Activated naive CD8-positive, alpha-beta T cell treated with anti-CD3 and anti-CD28 coated beads for 36 hours (primary cell): ENCODE results near the gene AFG1L. TPM values are rescaled to one million over a fixed set of nuclear protein-coding genes. Genes with fewer than 3 reads are reported as not detected.
A peak's percentile ranks its signal among the peaks of the same experiment; 100 is the strongest.

Experiments used
- DNase-seq: peaks from one replicate; pipeline ENCODE4 v3.0.0; 2021
- H3K27ac Mint-ChIP-seq: one replicate; pipeline ENCODE4 v1.8.0; 2022; ENCODE audit warnings: mild to moderate bottlenecking, moderate library complexity, mixed read lengths
- H3K27me3 Mint-ChIP-seq: one replicate; pipeline ENCODE4 v1.8.0; 2022; ENCODE audit warnings: mild to moderate bottlenecking, mixed read lengths
- H3K36me3 Mint-ChIP-seq: one replicate; pipeline ENCODE4 v1.8.0; 2021; ENCODE audit warnings: mild to moderate bottlenecking, mixed read lengths
- H3K4me1 Mint-ChIP-seq: one replicate; pipeline ENCODE4 v1.8.0; 2021; ENCODE audit warnings: mixed read lengths
- H3K4me3 Mint-ChIP-seq: one replicate; pipeline ENCODE4 v1.8.0; 2022; ENCODE audit warnings: mild to moderate bottlenecking, moderate library complexity, mixed read lengths
- H3K9me3 Mint-ChIP-seq: one replicate; pipeline ENCODE4 v1.8.0; 2022; ENCODE audit warnings: mixed read lengths
- total RNA-seq, 2 experiments: library from RNA; stranded (reverse); gene quantifications; one replicate each; pipeline ENCODE4 v1.2.3, GENCODE V29; 2021

The AFG1L gene
- total RNA-seq, 2 experiments from 2014 or later: 4.0 to 4.6 TPM

DNA sequence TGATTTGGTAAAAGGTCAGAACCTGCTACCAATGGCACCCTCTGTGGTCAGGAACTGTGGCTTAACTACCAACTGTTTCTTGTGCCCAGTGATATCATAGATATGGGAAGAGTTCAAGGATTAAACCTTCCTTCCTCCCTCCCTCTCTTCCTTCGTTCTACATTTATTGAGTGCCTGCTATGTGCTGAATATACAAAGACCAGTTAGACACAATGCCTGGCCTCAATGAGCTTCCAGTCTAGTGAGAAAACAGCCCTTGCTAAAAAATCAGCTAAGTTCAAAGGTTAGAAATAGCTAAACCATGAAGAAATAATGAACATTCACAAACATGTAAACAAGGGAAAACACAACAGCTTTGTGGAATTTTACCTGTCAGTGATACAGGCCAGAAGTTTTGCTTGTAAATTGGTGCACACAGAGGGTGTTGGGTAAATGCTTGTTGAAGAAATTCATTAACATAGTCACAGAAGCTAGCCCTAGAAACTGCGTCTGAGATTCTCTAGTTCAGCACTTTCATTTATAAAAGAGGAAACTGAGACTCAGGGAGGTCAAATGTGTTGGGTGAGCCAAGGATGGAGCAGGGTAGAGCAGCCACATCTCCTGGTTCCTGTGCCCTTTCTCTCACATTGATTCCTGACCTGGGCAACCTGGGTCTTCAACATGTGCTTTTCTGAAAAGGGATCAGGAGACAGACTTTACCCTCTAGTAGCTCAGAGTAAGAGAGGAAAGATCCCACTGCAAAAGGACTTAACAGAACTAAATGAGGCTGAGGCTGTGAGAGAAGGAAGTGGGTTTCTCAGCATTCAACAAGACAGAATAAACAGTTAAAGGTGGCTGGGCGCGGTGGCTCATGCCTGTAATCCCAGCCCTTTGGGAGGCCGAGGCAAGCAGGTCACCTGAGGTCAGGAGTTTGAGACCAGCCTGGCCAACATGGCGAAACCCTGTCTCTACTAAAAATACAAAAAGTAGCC, 251.5 kb downstream of the AFG1L start:
- no peaks in the 10 kb centered on the region for H3K36me3 Mint-ChIP-seq
- DNase-seq: no peak
- no peak overlapping the region for H3K4me3 Mint-ChIP-seq
- no peaks in the 10 kb centered on the region for H3K9me3 Mint-ChIP-seq
- H3K27me3 Mint-ChIP-seq: peaks cover 7% of the 10 kb centered on the region
- no peak overlapping the region for H3K27ac Mint-ChIP-seq
- peaks cover 7% of the 10 kb centered on the region for H3K4me1 Mint-ChIP-seq

DNA sequence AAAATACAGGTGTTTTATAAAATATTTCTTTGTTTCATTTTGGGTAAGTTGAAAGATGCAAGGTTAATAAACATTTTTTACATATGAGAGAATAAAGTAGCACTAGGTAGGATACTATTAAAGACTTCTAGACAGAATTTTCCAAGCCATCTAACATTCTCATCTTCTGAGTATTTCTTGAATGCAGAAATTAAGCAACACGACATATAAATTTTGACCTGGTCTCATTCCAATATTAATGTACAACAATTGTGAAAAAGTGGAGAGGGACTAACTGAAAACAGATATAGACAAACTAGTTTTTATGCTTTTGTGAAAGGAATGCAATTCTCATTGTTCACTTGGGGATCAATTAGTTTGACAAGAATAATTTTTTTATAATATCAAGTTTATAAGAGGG, 254.4 kb downstream of the AFG1L start:
- Mint-ChIP-seq H3K36me3 (no peaks in the 10 kb centered on the region), H3K9me3 (no peaks in the 10 kb centered on the region), H3K27me3 (peaks cover 11% of the 10 kb centered on the region), H3K4me1 (peaks cover 2% of the 10 kb centered on the region), H3K27ac (no peak overlapping the region), H3K4me3 (no peak overlapping the region)
- DNase-seq: no peak

DNA sequence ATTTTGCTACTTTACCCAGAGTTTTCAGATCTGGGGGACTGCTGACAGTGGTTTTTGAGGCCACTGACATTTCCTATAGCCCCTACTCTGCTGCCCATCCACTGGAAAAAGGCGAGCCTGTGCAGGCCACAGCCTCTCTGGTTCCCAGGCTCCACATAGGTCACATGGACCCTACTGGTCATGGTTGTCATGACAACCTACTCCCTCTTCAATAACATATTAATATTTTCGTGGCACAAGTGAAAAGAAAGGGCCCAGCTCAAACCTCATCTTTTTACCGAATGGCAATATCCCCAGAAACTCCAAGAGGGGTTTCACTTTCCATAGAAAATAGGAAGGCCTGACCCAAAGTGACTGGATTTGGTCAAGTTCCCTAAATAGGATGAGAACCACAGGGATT, 254.9 kb downstream of the AFG1L start:
- no peaks in the 10 kb centered on the region for H3K9me3 Mint-ChIP-seq
- peaks cover 2% of the 10 kb centered on the region for H3K4me1 Mint-ChIP-seq

GRCh38 chr6:108550256-108550655, 255.4 kb downstream of the AFG1L start:
- DNase-seq: no peak
- Mint-ChIP-seq H3K27ac (no peak overlapping the region), H3K9me3 (no peaks in the 10 kb centered on the region), H3K4me3 (no peak overlapping the region), H3K27me3 (peaks cover 13% of the 10 kb centered on the region), H3K4me1 (peaks cover 2% of the 10 kb centered on the region), H3K36me3 (no peaks in the 10 kb centered on the region)

More for the DNA sequence above, 254.9 kb downstream of the AFG1L start:
- no peak overlapping the region for H3K27ac Mint-ChIP-seq
- peaks cover 11% of the 10 kb centered on the region for H3K27me3 Mint-ChIP-seq
- DNase-seq: no peak
- H3K36me3 Mint-ChIP-seq: no peaks in the 10 kb centered on the region
- H3K4me3 Mint-ChIP-seq: no peak overlapping the region

DNA sequence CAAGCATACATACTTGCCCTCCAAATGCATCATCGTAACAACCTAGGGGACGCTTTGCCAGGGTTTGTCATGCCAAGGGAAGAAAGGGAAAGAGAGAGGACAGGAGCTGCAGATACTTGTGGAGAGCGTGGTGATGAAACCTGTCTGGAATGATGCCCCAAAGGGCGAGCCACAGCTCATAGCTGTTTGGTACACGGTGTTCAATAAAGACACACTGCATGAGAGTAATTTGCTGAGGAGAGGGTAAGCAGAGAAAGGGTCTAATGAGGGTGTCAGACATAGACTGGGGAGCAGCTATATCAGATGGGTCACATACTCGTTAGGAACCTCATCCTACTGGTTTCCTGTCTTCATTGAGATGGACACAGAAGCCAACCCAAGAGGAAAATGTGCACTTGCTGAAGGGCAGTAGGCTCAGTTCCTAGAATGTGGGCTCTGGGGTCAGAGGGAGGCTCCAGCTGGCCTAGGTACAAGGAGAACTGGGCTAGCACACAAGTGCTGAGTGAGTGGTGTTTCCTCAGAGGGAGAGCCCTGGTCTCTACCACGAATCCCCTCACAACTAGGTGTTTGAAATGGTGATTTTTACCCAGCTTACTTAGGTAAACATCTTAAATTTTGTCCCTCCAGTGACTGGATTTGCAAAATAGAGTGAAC, 260.7 kb downstream of the AFG1L start:
- Mint-ChIP-seq H3K4me1 (peaks cover 5% of the 10 kb centered on the region), H3K4me3 (no peak overlapping the region), H3K9me3 (no peaks in the 10 kb centered on the region), H3K27me3 (peaks cover 21% of the 10 kb centered on the region), H3K36me3 (no peaks in the 10 kb centered on the region), H3K27ac (no peak overlapping the region)
- no peak for DNase-seq

- no peaks in the 10 kb centered on the region for H3K36me3 Mint-ChIP-seq
- no peak for DNase-seq
- no peak overlapping the region for H3K27ac Mint-ChIP-seq
- peaks cover 5% of the 10 kb centered on the region for H3K4me1 Mint-ChIP-seq
- H3K9me3 Mint-ChIP-seq: no peaks in the 10 kb centered on the region
- H3K4me3 Mint-ChIP-seq: no peak overlapping the region
- H3K27me3 Mint-ChIP-seq: peaks cover 21% of the 10 kb centered on the region
Observed at GRCh38 chr6:108556250-108556649, 261.4 kb downstream of the AFG1L start.

- Mint-ChIP-seq H3K27ac (peak overlapping the region; percentile 59), H3K9me3 (no peaks in the 10 kb centered on the region), H3K27me3 (peaks cover 22% of the 10 kb centered on the region), H3K4me1 (peaks cover 6% of the 10 kb centered on the region), H3K4me3 (peak overlapping the region; percentile 86), H3K36me3 (peaks cover 1% of the 10 kb centered on the region)
- no peak for DNase-seq
Observed at GRCh38 chr6:108556866-108557493, 262.1 kb downstream of the AFG1L start.

GRCh38 chr6:108557494-108558371, 262.9 kb downstream of the AFG1L start:
- H3K27me3 Mint-ChIP-seq: peaks cover 29% of the 10 kb centered on the region
- H3K27ac Mint-ChIP-seq: peak overlapping the region; percentile 92
- H3K4me1 Mint-ChIP-seq: peaks cover 13% of the 10 kb centered on the region
- peak overlapping the region; percentile 86 for H3K4me3 Mint-ChIP-seq
- DNase-seq: peak; percentile 76
- peaks cover 8% of the 10 kb centered on the region for H3K36me3 Mint-ChIP-seq
- no peaks in the 10 kb centered on the region for H3K9me3 Mint-ChIP-seq

DNA sequence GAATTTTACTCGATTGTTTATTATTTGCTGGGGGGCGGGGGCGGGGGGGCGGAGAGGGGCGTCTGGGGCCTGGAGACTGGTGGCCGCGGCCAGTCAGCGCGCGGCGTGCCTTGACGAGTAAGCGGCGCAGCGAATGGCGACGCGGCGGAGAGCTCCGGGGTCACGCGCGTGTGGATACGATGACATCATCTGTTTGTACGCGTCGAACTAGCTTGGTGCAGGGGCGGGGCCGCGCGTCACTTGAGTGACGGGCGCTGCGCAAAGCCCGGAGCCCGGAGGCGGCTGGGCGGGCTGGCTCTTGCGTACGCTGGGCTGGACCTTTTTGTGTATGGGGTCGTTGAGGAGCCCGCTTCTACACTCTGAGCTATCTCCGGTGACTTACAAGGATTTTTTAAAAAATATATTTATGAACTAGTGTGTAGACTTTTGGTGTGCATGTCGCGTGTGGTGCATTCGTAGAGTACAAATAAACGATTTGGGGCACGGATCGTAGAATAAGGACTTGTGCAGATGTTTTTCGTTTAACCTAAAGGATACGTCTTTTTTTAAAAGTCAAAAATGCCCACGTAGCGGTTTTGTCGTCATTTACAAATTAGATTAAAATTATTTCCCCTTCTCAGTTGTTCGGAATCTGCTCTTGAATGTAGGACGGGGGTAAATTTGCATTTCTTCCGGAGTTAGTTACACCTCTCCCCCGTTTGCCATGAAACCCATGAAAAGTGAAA, 263.7 kb downstream of the AFG1L start:
- H3K4me1 Mint-ChIP-seq: peaks cover 17% of the 10 kb centered on the region
- no peaks in the 10 kb centered on the region for H3K9me3 Mint-ChIP-seq
- H3K4me3 Mint-ChIP-seq: peak overlapping the region; percentile 86
- peaks cover 25% of the 10 kb centered on the region for H3K27me3 Mint-ChIP-seq
- peak; percentile 96 for DNase-seq
- H3K36me3 Mint-ChIP-seq: peaks cover 10% of the 10 kb centered on the region
- H3K27ac Mint-ChIP-seq: peak overlapping the region; percentile 92

DNA sequence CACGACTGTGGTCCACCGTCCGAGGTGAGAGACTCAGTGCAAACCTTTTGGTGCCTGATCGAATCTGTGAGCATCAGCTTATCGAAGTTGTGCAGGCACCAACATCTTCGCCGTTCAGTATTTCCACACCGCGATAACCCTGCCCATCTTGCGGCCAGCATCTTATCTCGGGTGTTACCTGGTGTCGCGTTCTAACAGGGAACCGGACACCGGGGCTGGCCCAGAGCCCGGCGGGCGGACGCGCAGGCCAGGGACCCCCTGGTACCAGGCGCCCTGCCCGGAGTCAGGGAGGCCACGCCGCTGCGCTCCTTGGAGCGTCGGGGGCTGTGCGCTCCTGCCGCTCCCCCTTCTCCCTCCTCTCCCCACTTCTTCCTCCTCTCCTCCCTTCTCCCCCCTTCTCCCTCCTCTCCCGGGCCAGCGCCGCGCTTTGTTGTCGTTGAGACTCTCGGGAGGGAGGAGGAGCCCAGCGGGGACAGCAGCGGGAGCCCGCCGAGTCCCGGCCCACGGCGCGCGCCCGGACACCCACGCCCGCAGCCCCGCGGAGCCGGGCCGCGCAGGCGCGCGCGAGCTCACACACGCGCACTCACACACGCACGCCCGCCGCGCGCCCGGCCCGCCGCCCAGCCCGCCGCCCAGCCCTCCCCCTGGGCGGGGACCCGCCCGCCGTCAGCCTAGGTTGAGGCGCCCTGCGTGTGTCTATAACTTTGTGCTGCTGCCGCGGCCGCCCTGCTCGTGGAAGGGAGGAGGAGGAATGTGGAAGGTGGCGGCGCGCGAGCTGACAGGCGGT, 264.4 kb downstream of the AFG1L start:
- Mint-ChIP-seq H3K4me1 (peaks cover 23% of the 10 kb centered on the region), H3K36me3 (peaks cover 10% of the 10 kb centered on the region), H3K27ac (peak overlapping the region; percentile 92), H3K9me3 (no peaks in the 10 kb centered on the region), H3K4me3 (peak overlapping the region; percentile 86), H3K27me3 (peaks cover 19% of the 10 kb centered on the region)
- DNase-seq: peak; percentile 88

DNA sequence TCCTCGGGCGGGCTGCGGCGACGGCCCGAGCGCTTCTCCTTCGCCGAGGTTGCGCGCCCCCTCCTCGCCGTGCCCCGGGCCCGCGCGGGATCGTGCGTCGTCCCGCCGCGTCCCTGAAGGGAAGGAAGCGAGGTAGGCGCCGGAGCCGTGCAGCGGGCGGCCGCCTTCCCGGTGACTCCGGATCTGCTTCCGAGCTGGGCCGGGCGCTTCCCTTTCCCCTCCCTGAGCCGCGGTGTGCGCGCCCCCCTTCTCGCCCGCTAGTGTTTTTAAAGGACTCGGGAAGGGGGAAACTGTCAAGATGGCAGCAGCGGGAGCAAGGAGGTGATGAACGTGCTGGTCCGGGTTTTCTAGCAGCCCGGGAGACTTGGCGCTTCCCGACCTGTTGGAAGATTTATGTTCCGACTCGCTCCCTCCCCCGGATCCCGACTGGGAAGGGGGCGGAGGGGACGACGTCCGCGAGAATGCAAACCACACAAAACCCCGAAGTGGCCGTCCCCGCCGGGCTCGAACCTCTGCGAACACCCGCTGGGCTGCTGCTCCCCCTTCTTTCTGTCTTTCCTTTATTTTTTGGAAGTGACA, 265.1 kb downstream of the AFG1L start:
- peaks cover 30% of the 10 kb centered on the region for H3K4me1 Mint-ChIP-seq
- peaks cover 19% of the 10 kb centered on the region for H3K27me3 Mint-ChIP-seq
- no peak for DNase-seq
- peak overlapping the region; percentile 68 for H3K27ac Mint-ChIP-seq
- H3K4me3 Mint-ChIP-seq: peak overlapping the region; percentile 80
- H3K36me3 Mint-ChIP-seq: peaks cover 10% of the 10 kb centered on the region
- no peaks in the 10 kb centered on the region for H3K9me3 Mint-ChIP-seq

- peak; percentile 58 for DNase-seq
- Mint-ChIP-seq H3K27ac (peak within 1 kb of the TSS; percentile 68), H3K9me3 (no peaks in the 10 kb centered on the region), H3K4me1 (peaks cover 37% of the 10 kb centered on the region), H3K36me3 (peaks cover 10% of the 10 kb centered on the region), H3K27me3 (peaks cover 14% of the 10 kb centered on the region), H3K4me3 (peak within 1 kb of the TSS; percentile 80)
Observed at GRCh38 chr6:108560463-108561308, 265.8 kb downstream of the AFG1L start, which contains the start of gene FOXO3. TSS of gene FOXO3 (plus strand) at chr6:108560917. CDS start at chr6:108561209, 292 bp downstream.
